Liver (tissue), 9 donors: Measurements from ENCODE around the gene TFF1. TPM values are rescaled to one million over a fixed set of nuclear protein-coding genes. Genes with fewer than 3 reads are reported as not detected.

Source experiments
- DNase-seq: peaks from one replicate; pipeline ENCODE4 v3.0.0-alpha.2; 2017; ENCODE audit warnings: low spot score
- H3K27ac ChIP-seq, 2 donors: one replicate each; pipeline ENCODE4 v1.7.0; 2013; ENCODE audit warnings: inconsistent platforms in 2 of 2, low read length in 2 of 2, control low read depth in 1 of 2, low read depth in 1 of 2, mild to moderate bottlenecking in 1 of 2
- H3K27me3 ChIP-seq, 4 donors: one replicate each; pipeline versions ENCODE4 v1.6.1 to v1.7.0; 2013; ENCODE audit warnings: low read length in 3 of 4, inconsistent platforms in 1 of 4, mild to moderate bottlenecking in 1 of 4, moderate library complexity in 1 of 4; ENCODE audit not compliant: control insufficient read depth in 4 of 4, insufficient read depth in 4 of 4
- H3K36me3 ChIP-seq, 4 donors: one replicate each; pipeline versions ENCODE4 v1.6.1 to v1.7.0; 2013; ENCODE audit warnings: low read length in 3 of 4, mild to moderate bottlenecking in 3 of 4, low read depth in 1 of 4, moderate library complexity in 1 of 4; ENCODE audit not compliant: control insufficient read depth in 4 of 4, insufficient read depth in 3 of 4
- H3K4me1 ChIP-seq, 4 donors: one replicate each; pipeline versions ENCODE4 v1.6.1 to v1.7.0; 2013; ENCODE audit warnings: low read length in 3 of 4, mild to moderate bottlenecking in 3 of 4, moderate library complexity in 1 of 4; ENCODE audit not compliant: control insufficient read depth in 4 of 4, insufficient read depth in 4 of 4
- H3K4me3 ChIP-seq, 3 donors: one replicate each; pipeline versions ENCODE4 v1.6.1 to v1.7.0; 2013; ENCODE audit warnings: low read length in 3 of 3, control low read depth in 1 of 3, low read depth in 1 of 3, mild to moderate bottlenecking in 1 of 3
- H3K9ac ChIP-seq, 2 donors: one replicate each; pipeline ENCODE4 v1.7.0; 2013; ENCODE audit warnings: low read length in 2 of 2, mild to moderate bottlenecking in 2 of 2, moderate library complexity in 2 of 2, control low read depth in 1 of 2, low read depth in 1 of 2
- H3K9me3 ChIP-seq, 4 donors: one replicate each; pipeline versions ENCODE4 v1.6.1 to v1.7.0; 2013; ENCODE audit warnings: low read length in 3 of 4; ENCODE audit not compliant: control insufficient read depth in 4 of 4
- ATF3 ChIP-seq: IDR thresholded peaks from 2 replicates; pipeline ENCODE4 v1.6.1; 2016; ENCODE audit warnings: antibody characterized with exemption
- CTCF ChIP-seq: fragments of 150-350 bp; IDR thresholded peaks from 2 replicates; pipeline ENCODE4 v1.5.1; 2017; ENCODE audit warnings: improper control_type of control experiment, low read depth, low read length; ENCODE audit not compliant: missing input control
- EGR1 ChIP-seq, 2 donors: IDR thresholded peaks; 2 replicates each; pipeline ENCODE4 v1.6.1; 2016 to 2018; ENCODE audit warnings: antibody characterized with exemption in 2 of 2, low read depth in 2 of 2
- FOXA1 ChIP-seq: IDR thresholded peaks from 2 replicates; pipeline ENCODE4 v1.6.1; 2016; ENCODE audit warnings: antibody characterized with exemption
- GABPA ChIP-seq, 2 donors: IDR thresholded peaks in 1 of 2; conservative IDR thresholded peaks in 1 of 2; 2 replicates each; pipeline ENCODE4 v1.6.1; 2016; ENCODE audit warnings: antibody characterized with exemption in 2 of 2, mild to moderate bottlenecking in 1 of 2, moderate library complexity in 1 of 2
- HNF4A ChIP-seq, 2 donors: conservative IDR thresholded peaks; 2 replicates each; pipeline ENCODE4 v1.6.1; 2016; ENCODE audit warnings: antibody characterized with exemption in 2 of 2, mild to moderate bottlenecking in 2 of 2
- HNF4G ChIP-seq: IDR thresholded peaks from 2 replicates; pipeline ENCODE4 v1.6.1; 2016; ENCODE audit warnings: antibody characterized with exemption
- JUND ChIP-seq, 2 donors: IDR thresholded peaks; 2 replicates each; pipeline ENCODE4 v1.6.1; 2016; ENCODE audit warnings: antibody characterized with exemption in 2 of 2
- MAX ChIP-seq: IDR thresholded peaks from 2 replicates; pipeline ENCODE4 v1.6.1; 2016; ENCODE audit warnings: antibody characterized with exemption
- NR2F2 ChIP-seq: IDR thresholded peaks from 2 replicates; pipeline ENCODE4 v1.6.1; 2016; ENCODE audit warnings: antibody characterized with exemption
- RAD21 ChIP-seq, 2 donors: IDR thresholded peaks; 2 replicates each; pipeline ENCODE4 v1.6.1; 2016; ENCODE audit warnings: antibody characterized with exemption in 2 of 2, mild to moderate bottlenecking in 2 of 2
- REST ChIP-seq: IDR thresholded peaks from 2 replicates; pipeline ENCODE4 v1.6.1; 2016; ENCODE audit warnings: antibody characterized with exemption, mild to moderate bottlenecking
- RXRA ChIP-seq, 2 donors: IDR thresholded peaks; 2 replicates each; pipeline ENCODE4 v1.6.1; 2017 to 2018; ENCODE audit warnings: antibody characterized with exemption in 2 of 2, mild to moderate bottlenecking in 1 of 2
- SP1 ChIP-seq: IDR thresholded peaks from 2 replicates; pipeline ENCODE4 v1.6.1; 2018; ENCODE audit warnings: antibody characterized with exemption, mild to moderate bottlenecking
- TAF1 ChIP-seq: conservative IDR thresholded peaks from 2 replicates; pipeline ENCODE4 v1.6.1; 2016; ENCODE audit warnings: antibody characterized with exemption, mild to moderate bottlenecking
- YY1 ChIP-seq: IDR thresholded peaks from 2 replicates; pipeline ENCODE4 v1.6.1; 2016; ENCODE audit warnings: antibody characterized with exemption, mild to moderate bottlenecking
- ZBTB33 ChIP-seq: IDR thresholded peaks from 2 replicates; pipeline ENCODE4 v1.6.1; 2016; ENCODE audit warnings: antibody characterized with exemption
- WGBS: extraction: QIAGEN DNeasy Blood & Tissue Kit; methylation state at CpG from one replicate; pipeline ENCODE4 v1.1.7; 2013; 5-methylcytosine and 5-hydroxymethylcytosine counted together
- polyA plus RNA-seq, 2 donors: library from polyadenylated mRNA; stranded (reverse) in 1 of 2; unstranded in 1 of 2; fragments of 200-250 nt in 1 of 2; fragments of >200 nt in 1 of 2; fragmentation: Nextera tagmentation in 1 of 2; extraction: Ambion mirVana in 1 of 2; gene quantifications; one replicate each; pipeline versions ENCODE4 v1.2.1 to v1.2.3, GENCODE V29; 2013 to 2015
- total RNA-seq, 2 donors: library from RNA; depleted of rRNA; stranded (reverse); fragments of >200 nt; gene quantifications; one replicate each; pipeline ENCODE4 v1.2.3, GENCODE V29; 2014
- donor health status: healthy.
- donor health status: healthy.
- donor health status: healthy.
- donor health status: healthy.
- donor health status: healthy.

Gene TFF1
- total and polyA plus RNA-seq, 4 donors: not detected

GRCh38 chr21:42315296-42315891 lies 50.9 kb downstream of the TFF1 start, which contains the start of gene TFF3:
TSS of gene TFF3 (minus strand) at chr21:42315409. CDS start at chr21:42315374, 35 bp downstream.
- Histone ChIP-seq H3K4me3 (no peak within 1 kb of the TSS), H3K9me3 (no peaks in the 10 kb centered on the region), H3K27ac (no peak within 1 kb of the TSS), H3K4me1 (peaks cover 0 to 2% (median 0%) of the 10 kb centered on the region in 4 donors), H3K9ac (no peak within 1 kb of the TSS), H3K27me3 (peaks cover 0 to 4% (median under 1%) of the 10 kb centered on the region in 4 donors), H3K36me3 (no peaks in the 10 kb centered on the region)
- 51% methylated on average over 15 of the region's 15 CpGs for WGBS
- TF ChIP-seq ZBTB33 (no peak), NR2F2 (peak; percentile 22), MAX (no peak)
- no peak for DNase-seq

- H3K27me3 ChIP-seq: peaks cover 0 to 4% (median under 1%) of the 10 kb centered on the region in 4 donors
- peaks cover 0 to 2% (median 0%) of the 10 kb centered on the region in 4 donors for H3K4me1 ChIP-seq
- 67% methylated on average over 6 of the region's 6 CpGs for WGBS
- H3K36me3 ChIP-seq: no peaks in the 10 kb centered on the region
- no peaks in the 10 kb centered on the region for H3K9me3 ChIP-seq
- no peak overlapping the region for H3K27ac ChIP-seq
- no peak for DNase-seq
- no peak overlapping the region for H3K4me3 ChIP-seq
- no peak for TF ChIP-seq CTCF
- no peak for TF ChIP-seq RAD21 (IDR thresholded peaks at IDR 0.05)
- no peak for TF ChIP-seq REST
- no peak for TF ChIP-seq ZBTB33
- no peak for TF ChIP-seq SP1
- TF ChIP-seq YY1: no peak
- TF ChIP-seq HNF4A (conservative IDR thresholded peaks at IDR 0.05): no peak
- TF ChIP-seq MAX: no peak
- TF ChIP-seq ATF3: no peak
- TF ChIP-seq FOXA1: no peak
- TF ChIP-seq GABPA (IDR thresholded peaks at IDR 0.05 in 1 of 2, conservative IDR thresholded peaks at IDR 0.05 in 1 of 2): no peak
- no peak for TF ChIP-seq RXRA (IDR thresholded peaks at IDR 0.05)
- TF ChIP-seq JUND (IDR thresholded peaks at IDR 0.05): no peak
- TF ChIP-seq EGR1 (IDR thresholded peaks at IDR 0.05; ENCODE audit: low read depth in 2 of 2): no peak
- no peak for TF ChIP-seq NR2F2
- no peak for TF ChIP-seq HNF4G
- TF ChIP-seq TAF1: no peak
- no peak overlapping the region for H3K9ac ChIP-seq
Observed at GRCh38 chr21:42314616-42315295, 51.6 kb downstream of the TFF1 start.
